HG02885 (cell line): Measurements from ENCODE around the gene CA14.
A peak's percentile ranks its signal among the peaks of the same experiment; 100 is the strongest.
"Not testable (repeated sequence)": the region's sequence is repeated elsewhere in the genome, so short reads cannot be mapped to it uniquely, and the experiment has no call there.

ENCODE experiments used
- ATAC-seq: cut with Tn5 transposase; IDR thresholded peaks from one replicate; pipeline ENCODE4 v1.9.1; 2021; ENCODE audit warnings: mild to moderate bottlenecking; ENCODE audit not compliant: unreplicated experiment, poor library complexity

CA14 gene

DNA sequence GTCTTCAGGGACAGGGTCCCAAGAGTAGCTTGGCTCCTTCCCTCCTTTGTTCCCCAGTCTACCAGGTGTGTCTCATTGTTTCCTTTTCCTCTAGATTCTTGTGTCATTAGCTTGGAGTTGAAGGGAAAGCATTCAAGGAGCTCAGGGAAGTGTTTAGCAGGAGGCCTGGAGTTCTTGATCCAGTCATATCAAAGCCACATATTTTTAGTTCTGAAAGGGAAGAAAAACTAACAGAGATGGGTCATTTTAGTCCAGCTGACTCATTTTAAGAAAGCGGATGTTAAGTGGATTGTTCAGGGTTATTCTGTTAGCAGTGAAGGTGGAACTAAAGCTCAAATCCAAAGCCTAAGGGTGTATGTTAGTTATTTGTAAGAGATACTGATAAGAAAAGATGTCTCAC is 15.7 kb downstream of the CA14 start:
- no peak for ATAC-seq

DNA sequence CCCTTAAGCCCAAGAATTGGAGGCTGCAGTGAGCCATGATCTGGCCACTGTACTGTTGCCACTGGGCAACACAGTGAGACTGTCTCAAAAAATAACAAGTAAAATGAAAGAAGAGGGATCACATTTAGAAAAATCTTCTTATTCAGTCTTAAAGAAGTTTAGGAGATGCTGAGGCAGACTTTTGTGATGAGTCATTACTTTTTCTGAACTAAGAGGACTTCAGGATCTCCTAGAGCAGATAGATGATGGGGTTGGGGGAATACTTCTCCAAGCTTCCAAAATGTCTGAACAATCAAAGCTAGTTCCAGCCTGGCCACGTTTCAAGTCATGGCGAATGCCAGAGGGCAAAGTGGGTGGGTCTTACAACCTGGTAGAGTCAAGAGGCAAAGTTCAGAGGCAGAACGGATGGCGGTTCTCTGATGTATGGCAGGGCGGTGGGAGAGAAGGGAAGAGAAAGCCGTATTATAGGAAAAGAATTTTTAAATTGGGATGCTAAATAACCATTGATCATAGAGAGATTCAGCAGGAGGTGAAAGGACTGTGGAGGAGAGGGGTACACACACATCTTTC is 22.6 kb downstream of the CA14 start:
- ATAC-seq, result no peak

DNA sequence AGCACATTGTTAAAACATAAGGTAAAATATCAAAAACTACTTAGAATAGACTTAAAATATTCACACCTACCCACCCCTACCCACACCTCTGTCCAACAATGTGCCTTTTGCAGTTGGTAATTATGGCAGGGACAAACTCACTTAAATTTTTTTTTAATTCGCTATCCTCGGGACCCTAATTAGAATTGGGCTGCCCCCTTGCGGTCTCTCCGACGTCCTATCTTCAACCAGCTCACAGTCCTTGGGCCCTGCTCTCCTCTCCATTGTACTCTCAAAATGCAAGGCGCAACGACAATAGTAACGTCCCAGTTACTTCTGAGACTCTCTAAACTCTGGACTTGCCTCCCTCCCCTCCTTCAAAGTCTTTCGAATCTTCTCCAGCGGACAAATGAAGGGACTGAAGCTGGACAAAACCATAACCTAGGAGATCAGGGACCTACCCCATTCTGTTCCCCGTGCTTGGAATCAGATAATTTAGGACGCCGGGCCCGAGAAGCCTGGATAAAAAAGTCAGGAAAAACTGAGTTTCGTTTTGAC is 23.7 kb downstream of the CA14 start:
- ATAC-seq, result no peak

DNA sequence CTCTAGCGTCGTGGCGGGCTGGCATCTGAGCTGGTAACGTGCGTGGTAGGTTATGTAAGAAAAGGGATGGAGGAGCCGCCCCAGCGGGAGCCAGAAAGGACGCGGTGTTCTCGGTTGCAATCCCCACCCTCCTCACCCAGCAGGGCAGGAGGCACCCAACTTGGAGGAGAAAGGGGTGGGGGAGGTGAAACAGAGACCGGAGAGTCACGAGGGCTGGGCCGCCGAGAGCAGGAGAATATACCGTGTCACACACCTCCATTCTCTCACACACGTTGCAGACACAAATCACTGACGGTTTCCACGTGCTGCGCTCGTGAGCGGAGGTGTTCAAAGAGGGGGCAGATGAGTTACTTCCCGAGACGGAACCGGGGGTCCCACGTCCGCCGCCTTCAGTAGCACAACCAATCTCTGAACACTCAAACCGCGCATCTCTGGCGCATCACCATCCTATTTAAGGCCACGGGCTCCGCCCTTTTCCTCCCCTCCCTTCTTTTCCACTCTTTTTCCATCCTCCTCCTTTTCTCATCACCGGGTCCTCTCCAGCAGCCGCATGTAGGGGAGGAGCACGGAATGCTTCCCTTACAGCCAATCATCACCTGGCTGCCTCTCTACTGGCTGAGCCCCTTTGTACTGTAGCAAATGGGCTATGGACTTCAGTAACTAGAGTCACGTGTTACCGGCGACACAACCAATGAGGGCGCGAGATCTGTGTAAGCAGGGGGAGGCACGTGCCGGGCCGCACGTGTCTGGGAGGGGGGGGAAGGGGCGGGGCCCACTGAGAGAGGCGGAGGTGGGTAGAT is 24.4 kb downstream of the CA14 start, which contains the start of gene CIART:
CIART (plus strand) TSS at position 797 of the 800 bp plus-strand sequence. CDS start 714 bp downstream, outside the sequence.
- ATAC-seq, result peak; percentile 78

DNA sequence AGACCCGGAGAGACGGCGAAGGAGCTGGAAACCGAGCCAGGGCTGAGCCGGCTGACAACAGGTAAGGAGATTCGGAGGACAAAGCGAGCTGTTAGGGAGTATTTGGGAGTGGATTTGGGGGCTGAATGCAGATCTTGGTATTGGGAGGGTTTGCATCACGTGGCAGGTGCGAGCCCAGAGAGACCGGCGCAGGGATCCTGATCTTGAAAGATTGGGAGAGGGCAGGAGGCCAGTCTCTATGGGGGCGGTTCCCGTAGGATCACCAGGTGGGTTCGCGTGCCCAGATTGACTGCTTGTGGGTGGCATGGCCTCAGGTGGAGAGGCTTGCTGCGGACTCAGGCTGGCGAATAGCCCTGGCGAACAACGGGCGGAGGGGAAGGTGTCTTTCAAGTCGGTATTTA is 25.0 kb downstream of the CA14 start:
- ATAC-seq, result no peak

DNA sequence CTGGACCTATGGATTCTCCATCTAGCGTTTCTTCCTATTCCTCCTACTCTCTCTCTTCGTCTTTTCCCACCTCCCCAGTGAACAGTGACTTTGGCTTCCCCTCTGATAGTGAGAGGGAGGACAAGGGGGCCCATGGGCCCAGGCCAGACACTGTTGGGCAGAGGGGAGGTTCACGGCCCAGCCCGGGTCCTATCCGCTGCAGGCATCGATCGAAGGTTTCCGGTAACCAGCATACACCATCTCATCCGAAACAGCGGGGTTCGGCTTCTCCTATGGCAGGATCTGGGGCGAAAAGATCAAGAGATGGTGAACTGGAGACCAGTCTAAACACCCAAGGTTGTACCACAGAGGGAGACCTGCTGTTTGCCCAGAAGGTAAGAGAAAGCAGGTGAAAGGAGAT is 25.7 kb downstream of the CA14 start:
- no peak for ATAC-seq

DNA sequence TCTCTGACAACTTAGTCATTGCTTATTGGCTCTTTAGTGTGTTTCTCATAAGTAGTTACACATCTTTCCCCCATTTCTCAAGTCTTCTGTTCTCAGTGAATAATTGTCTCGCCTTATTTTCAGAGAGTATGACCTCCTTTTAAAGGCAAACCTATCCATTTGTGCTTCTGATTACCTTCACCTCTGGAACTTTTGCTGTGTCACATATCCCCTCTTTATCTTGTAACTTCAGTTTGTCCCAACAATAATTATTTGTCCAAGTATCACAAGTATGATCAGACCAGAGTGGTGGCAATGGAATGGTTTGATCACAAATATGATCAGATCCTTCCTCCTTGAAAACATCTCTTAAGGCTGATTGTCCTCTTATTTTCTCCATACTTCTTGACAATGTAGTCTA is 30.8 kb downstream of the CA14 start:
- no peak for ATAC-seq

DNA sequence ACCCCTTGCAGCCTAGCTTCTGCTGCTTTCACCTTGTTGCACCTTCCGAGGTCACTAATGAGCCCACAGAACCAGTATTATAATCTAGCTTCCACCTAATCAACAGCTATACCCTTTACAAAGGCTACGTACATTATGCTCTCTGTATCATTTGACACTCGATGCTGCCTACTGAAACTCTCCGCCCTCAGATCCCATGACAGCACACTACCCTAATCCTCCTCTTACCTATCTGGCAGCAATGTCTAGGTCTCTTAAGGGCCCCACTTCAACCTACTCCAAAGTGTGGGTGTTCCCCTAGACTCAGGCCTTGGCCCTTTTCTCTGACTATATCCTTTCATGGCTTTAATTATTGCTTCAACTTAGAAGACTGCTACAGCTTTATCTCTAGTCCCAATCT is 31.2 kb downstream of the CA14 start:
- no peak for ATAC-seq

DNA sequence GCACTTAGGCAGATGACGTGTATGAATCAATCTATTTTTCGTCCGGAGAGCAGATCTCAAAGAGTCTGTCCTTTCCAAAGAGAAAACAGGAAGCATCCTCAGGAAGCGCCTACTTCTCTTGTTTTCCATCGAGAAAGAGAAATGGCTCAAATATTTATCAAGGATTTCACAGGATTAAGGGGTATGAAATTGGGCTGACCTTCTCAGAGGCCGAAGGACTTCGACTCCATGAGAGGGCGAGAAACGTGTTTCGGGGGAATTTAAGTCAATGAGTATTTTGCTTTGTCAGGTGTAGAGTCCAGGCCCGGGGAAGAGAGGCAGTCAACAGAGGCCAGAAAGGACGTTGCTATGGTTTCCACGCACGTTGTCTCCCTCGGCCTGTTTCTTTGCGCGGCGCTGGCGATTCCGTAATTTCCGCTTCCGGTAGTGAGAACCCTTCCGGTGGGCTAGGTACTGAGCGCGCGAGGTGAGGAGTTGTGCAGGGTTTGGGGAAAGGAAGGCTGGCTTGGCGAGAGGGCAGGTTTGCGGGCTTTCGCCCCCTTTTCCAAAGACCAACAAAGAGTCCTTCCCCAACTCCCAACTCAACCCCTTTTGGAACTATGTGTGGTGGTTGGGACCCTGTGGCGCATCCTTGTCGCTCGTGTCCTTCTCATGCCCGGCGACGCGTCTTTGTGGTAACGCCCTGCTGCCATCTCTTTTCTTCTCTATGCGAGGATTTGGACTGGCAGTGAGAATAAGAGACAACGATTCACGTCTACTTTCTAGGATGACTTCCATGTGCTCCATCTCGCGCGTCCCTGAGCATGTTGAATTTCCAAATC is 36.1 kb downstream of the CA14 start, which contains the start of gene MRPS21:
MRPS21 (plus strand) TSS at position 429 of the 821 bp plus-strand sequence. CDS start 506 bp downstream, outside the sequence.
- ATAC-seq, result peak; percentile 98

DNA sequence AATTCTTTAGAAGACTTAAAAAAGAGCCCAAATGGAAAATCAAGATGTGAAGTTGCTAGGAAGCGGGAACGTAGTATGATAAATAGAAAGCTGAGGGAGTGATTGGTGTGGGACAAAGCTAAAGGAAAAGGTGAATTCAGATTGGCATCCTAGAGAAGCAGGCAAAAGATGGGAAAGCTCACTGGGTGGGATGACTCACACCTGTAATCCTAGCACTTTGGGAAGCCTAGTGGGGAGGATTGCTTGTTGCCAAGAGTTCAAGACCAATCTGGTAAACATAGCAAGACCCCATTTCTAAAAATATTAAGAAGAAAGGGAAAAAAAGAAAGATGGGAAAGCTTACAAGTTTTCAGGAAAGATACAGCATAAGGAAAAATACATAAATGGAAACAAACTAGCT is 37.9 kb downstream of the CA14 start:
- ATAC-seq, result no peak

DNA sequence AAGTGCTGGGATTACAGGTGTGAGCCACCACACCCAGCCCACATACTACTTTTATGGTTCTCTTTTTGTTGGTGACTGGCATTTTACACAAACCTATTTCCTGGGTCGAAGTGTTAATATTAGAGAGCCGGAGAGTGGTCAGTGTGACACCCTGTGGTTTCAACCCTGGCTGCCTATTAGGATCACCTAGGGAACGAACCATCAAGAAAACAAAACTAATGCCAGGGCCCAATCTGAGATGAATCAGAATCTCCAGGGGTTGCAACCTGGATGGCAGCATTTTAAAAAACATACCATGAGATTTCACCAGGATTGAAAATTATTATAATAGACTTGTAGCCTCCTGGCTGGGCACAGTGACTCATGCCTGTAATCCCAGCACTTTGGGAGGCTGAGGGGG is 42.1 kb downstream of the CA14 start:
- ATAC-seq, result no peak

DNA sequence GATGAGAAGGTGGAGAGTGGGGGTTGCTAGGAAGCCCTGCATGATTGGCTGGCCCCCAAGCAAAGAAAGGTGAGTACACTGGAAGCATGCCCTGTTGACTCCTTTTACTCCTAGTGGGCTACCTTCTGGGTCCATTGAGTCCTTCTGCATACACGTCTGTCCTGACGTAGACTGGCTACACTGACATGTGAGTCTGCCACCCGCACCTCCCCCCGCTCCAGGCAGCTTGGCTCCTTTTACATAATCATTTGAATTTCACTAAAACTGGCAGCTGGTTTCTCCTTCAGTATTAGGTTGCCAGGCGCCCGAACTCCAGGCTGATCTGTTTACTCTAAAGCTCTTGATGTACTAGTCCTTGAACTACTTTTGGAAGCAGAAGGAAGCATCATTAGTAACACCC is 44.8 kb downstream of the CA14 start:
- ATAC-seq, result no peak

DNA sequence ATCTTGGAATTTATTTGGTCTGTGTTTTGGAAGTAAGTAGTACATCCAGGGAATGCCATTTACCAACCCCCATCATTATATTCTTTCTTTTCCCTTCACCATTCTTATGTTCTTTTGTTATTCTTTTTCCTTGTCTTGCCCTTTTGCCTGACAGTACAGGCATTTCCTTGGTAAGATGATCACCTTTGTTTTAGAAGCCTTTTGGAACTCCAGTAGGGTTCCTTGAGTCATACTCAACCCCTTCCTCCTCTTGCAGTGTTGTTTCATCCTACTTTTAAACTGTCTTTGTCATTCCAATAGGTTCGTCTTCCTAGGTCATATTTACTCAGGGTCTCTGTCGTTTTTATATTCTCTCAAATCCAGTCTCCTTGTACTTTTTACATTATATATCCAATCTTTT is 45.3 kb downstream of the CA14 start:
- no peak for ATAC-seq

DNA sequence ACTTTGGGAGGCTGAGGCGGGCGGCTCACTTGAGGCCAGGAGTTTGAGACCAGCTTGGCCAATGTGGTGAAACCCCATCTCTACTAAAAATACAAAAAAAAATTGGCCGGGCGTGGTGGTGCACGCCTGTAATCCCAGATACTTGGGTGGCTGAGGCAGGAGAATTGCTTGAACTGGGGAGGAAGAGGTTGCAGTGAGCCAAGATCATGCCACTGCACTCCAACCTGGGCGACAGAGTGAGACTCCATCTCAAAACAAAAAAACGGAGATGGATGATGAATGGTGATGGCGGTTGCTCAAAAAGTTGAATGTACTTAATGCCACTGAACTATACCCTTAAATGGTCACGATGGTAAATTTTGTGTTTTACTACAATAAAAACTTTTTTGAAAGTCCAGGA is 51.0 kb downstream of the CA14 start:
- ATAC-seq, result not testable (repeated sequence)

DNA sequence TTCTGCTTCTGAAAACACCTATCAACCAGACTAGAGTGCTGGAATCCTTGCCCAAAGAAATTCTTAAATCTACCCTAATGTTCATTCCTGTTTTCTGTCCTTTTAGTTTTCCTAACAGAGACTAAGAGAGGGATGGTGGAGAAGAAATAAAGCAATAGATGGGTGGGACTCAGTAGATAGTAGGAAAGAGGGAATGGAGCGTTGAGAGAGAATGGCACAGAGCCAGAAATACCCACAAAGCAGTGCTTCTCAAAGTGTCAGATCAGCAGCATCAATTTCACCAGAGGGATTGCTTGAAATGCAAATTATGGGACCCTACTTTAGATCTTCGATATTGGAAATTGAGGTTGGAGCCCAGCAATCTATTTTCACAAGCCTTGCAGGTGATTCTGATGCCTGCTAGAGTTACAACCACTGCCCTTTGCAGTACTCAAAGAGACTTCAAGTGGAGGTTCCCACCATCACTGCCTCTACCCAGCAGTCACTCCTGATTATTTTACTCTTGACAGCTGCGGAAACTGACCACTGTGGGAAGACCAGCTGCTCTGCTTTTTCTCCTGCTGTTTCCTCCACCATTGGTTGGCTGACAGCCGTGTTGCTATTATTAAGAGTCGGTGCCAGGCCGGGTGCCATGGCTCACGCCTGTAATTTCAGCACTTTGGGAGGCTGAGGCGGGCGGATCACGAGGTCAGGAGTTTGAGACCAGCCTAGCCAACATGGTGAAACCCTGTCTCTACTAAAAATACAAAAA is 52.4 kb downstream of the CA14 start:
- ATAC-seq, result no peak

DNA sequence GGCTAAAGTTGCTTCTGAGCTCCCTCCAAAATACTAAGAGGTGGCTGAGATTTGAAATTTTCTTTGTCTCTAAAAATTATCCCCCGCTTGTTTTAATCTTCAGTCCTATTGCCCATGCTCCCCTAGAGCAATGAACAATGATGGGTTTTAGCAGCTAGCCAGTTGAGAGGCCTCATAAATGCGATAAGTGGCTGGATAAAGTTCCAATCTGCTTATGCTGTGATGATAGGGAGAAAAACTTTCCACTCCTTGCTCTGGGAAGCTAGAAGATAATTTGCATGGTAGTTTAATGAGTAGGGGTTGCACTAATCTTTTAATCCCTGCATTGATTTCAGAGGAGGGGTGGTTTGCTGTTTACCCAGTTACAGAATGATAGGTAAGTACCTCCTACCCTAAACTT is 54.2 kb downstream of the CA14 start:
- no peak for ATAC-seq
